ENCODE results near the gene CTRB1. TPM values are rescaled to one million over a fixed set of nuclear protein-coding genes. Genes with fewer than 3 reads are reported as not detected.

CTRB1 gene
- total and polyA plus RNA-seq, 2 of the 13 experiments (the other 11 are each of a cell fraction or from before 2014, with no cell fraction given): not detected

DNA sequence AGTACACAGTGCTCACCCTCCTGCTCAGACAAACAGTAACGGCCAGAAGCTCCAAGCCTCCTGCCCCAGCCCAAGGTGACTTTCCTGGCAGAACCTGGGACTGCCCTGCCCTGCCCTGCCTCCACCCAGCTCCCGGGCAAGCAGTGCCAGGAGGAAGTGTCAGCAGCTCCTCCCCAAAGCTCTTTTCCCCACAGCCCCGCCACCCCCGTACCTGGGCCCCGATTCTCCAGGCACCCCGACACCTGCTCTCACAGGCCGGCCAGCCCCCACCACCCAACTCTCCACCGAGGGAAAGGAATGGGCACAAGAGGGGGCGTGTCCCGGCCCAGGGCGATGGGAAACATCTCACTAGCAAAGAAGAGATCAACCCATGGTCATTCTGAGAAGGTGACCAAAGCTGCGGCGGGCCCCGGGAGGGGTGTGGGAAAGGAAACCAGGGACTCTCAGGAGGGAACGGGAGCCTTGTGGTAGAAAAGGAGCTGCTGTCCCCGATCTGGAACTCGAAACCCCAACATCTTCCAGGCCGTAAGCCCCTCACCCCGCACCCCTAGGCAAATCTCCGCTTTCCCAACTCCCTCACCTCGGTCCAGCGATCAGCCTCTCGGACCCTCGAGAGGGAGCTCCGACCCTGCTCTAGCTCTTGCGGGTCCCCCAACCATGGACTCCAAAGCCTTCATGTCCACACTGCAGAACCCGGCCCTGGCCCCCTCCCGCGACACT lies 31.5 kb downstream of the CTRB1 start (continued):
- TF ChIP-seq ZNF350 (CRISPR knock-in tag; IDR thresholded peaks at IDR 0.05; ENCODE audit: borderline replicate concordance, low read depth): no peak
- no peak for TF ChIP-seq DMAP1 (CRISPR knock-in tag; IDR thresholded peaks at IDR 0.05)
- TF ChIP-seq, protein P1, sequence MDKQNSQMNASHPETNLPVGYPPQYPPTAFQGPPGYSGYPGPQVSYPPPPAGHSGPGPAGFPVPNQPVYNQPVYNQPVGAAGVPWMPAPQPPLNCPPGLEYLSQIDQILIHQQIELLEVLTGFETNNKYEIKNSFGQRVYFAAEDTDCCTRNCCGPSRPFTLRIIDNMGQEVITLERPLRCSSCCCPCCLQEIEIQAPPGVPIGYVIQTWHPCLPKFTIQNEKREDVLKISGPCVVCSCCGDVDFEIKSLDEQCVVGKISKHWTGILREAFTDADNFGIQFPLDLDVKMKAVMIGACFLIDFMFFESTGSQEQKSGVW (CRISPR knock-in tag; IDR thresholded peaks at IDR 0.05; ENCODE audit: borderline replicate concordance): no peak
- no peak for TF ChIP-seq MYNN (CRISPR knock-in tag; IDR thresholded peaks at IDR 0.05; ENCODE audit: low read depth)
- 0 out of 2 replicates have a peak, but pooled peaks have one; percentile 8 for TF ChIP-seq ZNF891 (CRISPR knock-in tag; IDR thresholded peaks at IDR 0.05)
- TF ChIP-seq, protein P2, sequence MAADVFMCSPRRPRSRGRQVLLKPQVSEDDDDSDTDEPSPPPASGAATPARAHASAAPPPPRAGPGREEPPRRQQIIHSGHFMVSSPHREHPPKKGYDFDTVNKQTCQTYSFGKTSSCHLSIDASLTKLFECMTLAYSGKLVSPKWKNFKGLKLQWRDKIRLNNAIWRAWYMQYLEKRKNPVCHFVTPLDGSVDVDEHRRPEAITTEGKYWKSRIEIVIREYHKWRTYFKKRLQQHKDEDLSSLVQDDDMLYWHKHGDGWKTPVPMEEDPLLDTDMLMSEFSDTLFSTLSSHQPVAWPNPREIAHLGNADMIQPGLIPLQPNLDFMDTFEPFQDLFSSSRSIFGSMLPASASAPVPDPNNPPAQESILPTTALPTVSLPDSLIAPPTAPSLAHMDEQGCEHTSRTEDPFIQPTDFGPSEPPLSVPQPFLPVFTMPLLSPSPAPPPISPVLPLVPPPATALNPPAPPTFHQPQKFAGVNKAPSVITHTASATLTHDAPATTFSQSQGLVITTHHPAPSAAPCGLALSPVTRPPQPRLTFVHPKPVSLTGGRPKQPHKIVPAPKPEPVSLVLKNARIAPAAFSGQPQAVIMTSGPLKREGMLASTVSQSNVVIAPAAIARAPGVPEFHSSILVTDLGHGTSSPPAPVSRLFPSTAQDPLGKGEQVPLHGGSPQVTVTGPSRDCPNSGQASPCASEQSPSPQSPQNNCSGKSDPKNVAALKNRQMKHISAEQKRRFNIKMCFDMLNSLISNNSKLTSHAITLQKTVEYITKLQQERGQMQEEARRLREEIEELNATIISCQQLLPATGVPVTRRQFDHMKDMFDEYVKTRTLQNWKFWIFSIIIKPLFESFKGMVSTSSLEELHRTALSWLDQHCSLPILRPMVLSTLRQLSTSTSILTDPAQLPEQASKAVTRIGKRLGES (CRISPR knock-in tag; IDR thresholded peaks at IDR 0.05; ENCODE audit: borderline replicate concordance): no peak
- TF ChIP-seq ZBTB21 (CRISPR knock-in tag; IDR thresholded peaks at IDR 0.05): no peak
- no peak for TF ChIP-seq KLF13 (CRISPR knock-in tag; IDR thresholded peaks at IDR 0.05)
- TF ChIP-seq, protein P3, sequence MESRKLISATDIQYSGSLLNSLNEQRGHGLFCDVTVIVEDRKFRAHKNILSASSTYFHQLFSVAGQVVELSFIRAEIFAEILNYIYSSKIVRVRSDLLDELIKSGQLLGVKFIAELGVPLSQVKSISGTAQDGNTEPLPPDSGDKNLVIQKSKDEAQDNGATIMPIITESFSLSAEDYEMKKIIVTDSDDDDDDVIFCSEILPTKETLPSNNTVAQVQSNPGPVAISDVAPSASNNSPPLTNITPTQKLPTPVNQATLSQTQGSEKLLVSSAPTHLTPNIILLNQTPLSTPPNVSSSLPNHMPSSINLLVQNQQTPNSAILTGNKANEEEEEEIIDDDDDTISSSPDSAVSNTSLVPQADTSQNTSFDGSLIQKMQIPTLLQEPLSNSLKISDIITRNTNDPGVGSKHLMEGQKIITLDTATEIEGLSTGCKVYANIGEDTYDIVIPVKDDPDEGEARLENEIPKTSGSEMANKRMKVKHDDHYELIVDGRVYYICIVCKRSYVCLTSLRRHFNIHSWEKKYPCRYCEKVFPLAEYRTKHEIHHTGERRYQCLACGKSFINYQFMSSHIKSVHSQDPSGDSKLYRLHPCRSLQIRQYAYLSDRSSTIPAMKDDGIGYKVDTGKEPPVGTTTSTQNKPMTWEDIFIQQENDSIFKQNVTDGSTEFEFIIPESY (CRISPR knock-in tag; IDR thresholded peaks at IDR 0.05): no peak; the same call in 1 of the 2 replicates
- no peak for TF ChIP-seq SNAI1 (CRISPR knock-in tag; IDR thresholded peaks at IDR 0.05; ENCODE audit: borderline replicate concordance)
- no peak for TF ChIP-seq NFYB (CRISPR knock-in tag; IDR thresholded peaks at IDR 0.05)
- TF ChIP-seq ZFP41 (CRISPR knock-in tag; IDR thresholded peaks at IDR 0.05; ENCODE audit: borderline replicate concordance): no peak
- TF ChIP-seq ZNF850 (CRISPR knock-in tag; conservative IDR thresholded peaks at IDR 0.05): no peak
- no peak for TF ChIP-seq MZF1 (CRISPR knock-in tag; IDR thresholded peaks at IDR 0.05; ENCODE audit: borderline replicate concordance)
- peak; percentile 35 for TF ChIP-seq ZNF781 (CRISPR knock-in tag; IDR thresholded peaks at IDR 0.05; ENCODE audit: borderline replicate concordance, not compliant biosample characterization)
- TF ChIP-seq THAP11 (CRISPR knock-in tag; IDR thresholded peaks at IDR 0.05): no peak
- no peak for TF ChIP-seq KLF11 (CRISPR knock-in tag; IDR thresholded peaks at IDR 0.05)
- TF ChIP-seq, protein P4, sequence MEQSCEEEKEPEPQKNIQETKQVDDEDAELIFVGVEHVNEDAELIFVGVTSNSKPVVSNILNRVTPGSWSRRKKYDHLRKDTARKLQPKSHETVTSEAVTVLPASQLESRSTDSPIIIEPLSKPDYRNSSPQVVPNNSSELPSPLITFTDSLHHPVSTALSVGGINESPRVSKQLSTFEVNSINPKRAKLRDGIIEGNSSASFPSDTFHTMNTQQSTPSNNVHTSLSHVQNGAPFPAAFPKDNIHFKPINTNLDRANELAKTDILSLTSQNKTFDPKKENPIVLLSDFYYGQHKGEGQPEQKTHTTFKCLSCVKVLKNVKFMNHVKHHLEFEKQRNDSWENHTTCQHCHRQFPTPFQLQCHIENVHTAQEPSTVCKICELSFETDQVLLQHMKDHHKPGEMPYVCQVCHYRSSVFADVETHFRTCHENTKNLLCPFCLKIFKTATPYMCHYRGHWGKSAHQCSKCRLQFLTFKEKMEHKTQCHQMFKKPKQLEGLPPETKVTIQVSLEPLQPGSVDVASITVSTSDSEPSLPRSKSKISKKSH (CRISPR knock-in tag; IDR thresholded peaks at IDR 0.05; ENCODE audit: borderline replicate concordance): peak; percentile 3; the same call in 1 of the 2 replicates
- TF ChIP-seq RFX5 (IDR thresholded peaks at IDR 0.05; ENCODE audit: low read depth, low read length): 0 out of 2 replicates have a peak, but pooled peaks have one; percentile 4
- no peak for TF ChIP-seq CBX5 (CRISPR knock-in tag; IDR thresholded peaks at IDR 0.05; ENCODE audit: borderline replicate concordance)
